ENCODE data around the gene IRAK1BP1.
A peak's percentile ranks its signal among the peaks of the same experiment; 100 is the strongest.

The IRAK1BP1 gene

GRCh38 chr6:78835817-78836216, 31.5 kb upstream of the IRAK1BP1 start:
- peak; percentile 28 for TF ChIP-seq CTCF (IDR thresholded peaks at IDR 0.05; ENCODE audit: control insufficient read depth, insufficient read depth, low read depth, low read length, missing control alignments)
- H3K4me3 ChIP-seq (ENCODE audit: control insufficient read depth, low read depth, low read length): no peak overlapping the region
- DNase-seq (ENCODE audit: low read depth): no peak

- no peak for DNase-seq (ENCODE audit: low read depth)
- TF ChIP-seq CTCF (IDR thresholded peaks at IDR 0.05; ENCODE audit: control insufficient read depth, insufficient read depth, low read depth, low read length, missing control alignments): no peak
- no peak overlapping the region for H3K4me3 ChIP-seq (ENCODE audit: control insufficient read depth, low read depth, low read length)
Observed at GRCh38 chr6:78836598-78836997, 30.8 kb upstream of the IRAK1BP1 start.

- no peak for TF ChIP-seq CTCF (IDR thresholded peaks at IDR 0.05; ENCODE audit: control insufficient read depth, insufficient read depth, low read depth, low read length, missing control alignments)
- H3K4me3 ChIP-seq (ENCODE audit: control insufficient read depth, low read depth, low read length): no peak overlapping the region
Observed at GRCh38 chr6:78841111-78841510, 26.2 kb upstream of the IRAK1BP1 start.

GRCh38 chr6:78842953-78843352, 24.4 kb upstream of the IRAK1BP1 start:
- TF ChIP-seq CTCF (IDR thresholded peaks at IDR 0.05; ENCODE audit: control insufficient read depth, insufficient read depth, low read depth, low read length, missing control alignments): no peak
- DNase-seq (ENCODE audit: low read depth): no peak
- H3K4me3 ChIP-seq (ENCODE audit: control insufficient read depth, low read depth, low read length): no peak overlapping the region

More at GRCh38 chr6:78841111-78841510, 26.2 kb upstream of the IRAK1BP1 start:
- no peak for DNase-seq (ENCODE audit: low read depth)

GRCh38 chr6:78844899-78845298, 22.5 kb upstream of the IRAK1BP1 start:
- no peak overlapping the region for H3K4me3 ChIP-seq (ENCODE audit: control insufficient read depth, low read depth, low read length)
- TF ChIP-seq CTCF (IDR thresholded peaks at IDR 0.05; ENCODE audit: control insufficient read depth, insufficient read depth, low read depth, low read length, missing control alignments): no peak
- no peak for DNase-seq (ENCODE audit: low read depth)

- no peak overlapping the region for H3K4me3 ChIP-seq (ENCODE audit: control insufficient read depth, low read depth, low read length)
- DNase-seq (ENCODE audit: low read depth): no peak
- TF ChIP-seq CTCF (IDR thresholded peaks at IDR 0.05; ENCODE audit: control insufficient read depth, insufficient read depth, low read depth, low read length, missing control alignments): no peak
Observed at GRCh38 chr6:78845567-78845966, 21.8 kb upstream of the IRAK1BP1 start.

- TF ChIP-seq CTCF (IDR thresholded peaks at IDR 0.05; ENCODE audit: control insufficient read depth, insufficient read depth, low read depth, low read length, missing control alignments): no peak
- H3K4me3 ChIP-seq (ENCODE audit: control insufficient read depth, low read depth, low read length): no peak overlapping the region
- DNase-seq (ENCODE audit: low read depth): no peak
Observed at GRCh38 chr6:78850621-78851020, 16.7 kb upstream of the IRAK1BP1 start.

Measured in AG09309 (cell line).